ENCODE data around the gene DGKB. TPM values are rescaled to one million over a fixed set of nuclear protein-coding genes. Genes with fewer than 3 reads are reported as not detected.

Gene DGKB
- total RNA-seq, 1 experiment from 2014 or later: 0.12 TPM

DNA sequence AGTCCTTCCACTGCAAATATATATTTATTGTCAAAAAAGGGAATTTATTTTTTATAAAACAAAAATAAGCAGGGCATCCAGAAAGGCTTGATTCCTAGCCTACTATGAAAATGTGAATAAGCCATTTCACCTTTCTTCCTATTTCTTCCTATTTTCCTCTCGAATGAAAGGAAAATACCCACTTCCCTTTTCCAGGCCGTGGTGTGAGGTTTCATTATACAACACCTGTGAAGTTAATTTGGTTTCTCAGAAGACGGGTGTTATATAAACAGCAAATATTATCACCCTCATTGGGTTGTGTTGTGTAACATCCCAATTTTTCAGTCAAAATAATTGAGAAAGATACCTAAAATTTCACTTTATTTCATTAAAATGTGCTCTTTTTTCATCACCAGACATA is 214.3 kb downstream of the DGKB start:
- no peak for DNase-seq (ENCODE audit: low spot score)

- DNase-seq (ENCODE audit: low spot score): peak; percentile 48
These were observed 214.8 kb downstream of the DGKB start for GRCh38 chr7:14687777-14688176.

GRCh38 chr7:14687241-14687640 is 215.3 kb downstream of the DGKB start:
- DNase-seq (ENCODE audit: low spot score): no peak

DNA sequence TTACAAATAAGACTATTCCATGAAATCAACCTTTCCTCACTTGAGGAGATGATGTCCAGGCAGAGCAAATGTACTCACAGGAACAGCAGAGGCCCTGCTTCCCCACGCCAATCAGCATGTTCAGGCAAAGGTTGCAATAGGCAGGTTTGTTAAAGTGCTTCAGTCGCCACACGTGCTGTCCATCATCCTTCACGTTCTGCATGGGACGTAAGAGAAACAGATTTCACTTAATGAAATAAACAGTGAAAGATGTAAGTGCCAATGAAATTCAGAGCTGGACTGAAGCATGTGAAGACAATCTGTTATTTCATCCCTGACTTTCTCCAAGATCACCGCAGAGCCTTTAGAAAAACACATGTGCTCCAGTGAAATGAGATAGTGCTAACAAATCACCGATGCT is 217.4 kb downstream of the DGKB start:
- DNase-seq (ENCODE audit: low spot score): no peak

- DNase-seq (ENCODE audit: low spot score): no peak
These were observed 219.6 kb downstream of the DGKB start for GRCh38 chr7:14682910-14683465.

GRCh38 chr7:14676896-14677295 is 225.7 kb downstream of the DGKB start:
- no peak for DNase-seq (ENCODE audit: low spot score)

DNA sequence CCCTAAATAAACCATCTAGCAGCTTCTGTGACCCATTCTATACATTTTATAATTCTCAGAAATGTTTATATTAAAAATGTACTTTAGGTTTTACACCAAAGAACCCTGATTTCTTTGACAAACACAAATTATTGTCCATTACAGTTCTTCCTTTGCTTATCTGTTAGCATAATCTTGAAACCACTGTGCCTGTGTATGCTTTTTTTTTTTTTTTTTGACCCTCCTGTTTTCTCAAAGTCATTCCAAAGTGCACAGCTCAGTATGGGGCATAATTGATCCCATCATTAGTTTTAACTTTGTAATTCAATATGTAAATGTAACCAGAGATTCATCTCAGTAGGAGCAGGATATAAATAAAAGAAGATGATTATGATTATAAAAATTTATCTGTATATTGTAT is 229.3 kb downstream of the DGKB start:
- no peak for DNase-seq (ENCODE audit: low spot score)

DNA sequence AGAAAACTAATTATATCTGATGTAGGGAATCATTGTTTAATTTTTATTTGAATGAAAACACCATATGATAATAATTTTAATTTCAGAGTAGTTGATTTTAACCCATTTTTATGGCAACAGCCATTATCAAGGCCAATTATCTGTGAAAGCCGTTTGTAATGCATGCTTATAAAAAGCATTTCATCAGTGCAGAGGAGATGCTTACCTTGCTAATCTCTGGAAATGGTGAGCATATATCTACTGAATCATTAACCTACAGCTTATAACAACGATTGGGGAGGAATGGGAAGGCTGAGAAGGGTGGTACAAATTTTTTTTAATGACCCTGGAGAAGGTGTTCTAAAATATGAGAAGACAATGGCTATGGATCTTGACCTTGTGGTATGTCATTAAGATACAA is 235.6 kb downstream of the DGKB start:
- no peak for DNase-seq (ENCODE audit: low spot score)

DNA sequence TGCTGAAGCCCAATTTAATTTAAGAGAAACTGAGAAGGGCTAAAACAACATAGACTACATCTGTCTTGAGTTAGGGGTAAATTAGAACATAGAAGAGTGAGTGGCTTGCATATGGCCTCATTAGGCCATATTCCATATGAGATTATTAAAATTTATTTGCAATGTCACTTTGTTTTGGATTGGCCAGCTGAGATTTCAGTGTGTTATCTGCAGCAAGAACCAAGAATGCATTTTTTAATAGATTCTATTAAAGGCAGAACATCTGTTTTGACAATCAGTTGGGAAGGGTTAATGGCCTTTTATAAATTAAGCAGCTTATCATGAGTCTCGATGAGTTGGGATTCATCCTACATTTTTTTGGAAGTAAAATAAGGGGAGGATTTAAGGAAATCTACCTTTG is 236.2 kb downstream of the DGKB start:
- DNase-seq (ENCODE audit: low spot score): no peak

DNA sequence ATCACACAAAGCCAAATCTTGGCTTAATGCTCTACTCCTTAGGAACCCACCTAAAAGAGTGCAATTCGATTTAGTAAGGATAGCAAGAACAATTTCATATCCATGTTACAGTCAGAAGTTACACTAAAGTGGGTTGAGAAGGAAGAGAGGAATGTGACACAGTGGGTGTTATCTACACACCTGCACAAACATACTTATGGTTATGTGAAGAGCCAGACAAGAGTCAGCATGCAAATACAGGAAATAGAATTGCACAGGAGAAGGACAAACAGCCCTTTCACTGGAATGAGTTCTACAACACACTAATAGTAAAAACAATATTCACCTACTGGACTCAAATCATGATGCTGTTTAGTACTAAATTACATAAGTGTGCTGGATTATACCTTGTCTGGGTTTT is 262.8 kb downstream of the DGKB start:
- no peak for DNase-seq (ENCODE audit: low spot score)

- DNase-seq (ENCODE audit: low spot score): no peak
These were observed 263.2 kb downstream of the DGKB start for GRCh38 chr7:14639329-14639728.

DNA sequence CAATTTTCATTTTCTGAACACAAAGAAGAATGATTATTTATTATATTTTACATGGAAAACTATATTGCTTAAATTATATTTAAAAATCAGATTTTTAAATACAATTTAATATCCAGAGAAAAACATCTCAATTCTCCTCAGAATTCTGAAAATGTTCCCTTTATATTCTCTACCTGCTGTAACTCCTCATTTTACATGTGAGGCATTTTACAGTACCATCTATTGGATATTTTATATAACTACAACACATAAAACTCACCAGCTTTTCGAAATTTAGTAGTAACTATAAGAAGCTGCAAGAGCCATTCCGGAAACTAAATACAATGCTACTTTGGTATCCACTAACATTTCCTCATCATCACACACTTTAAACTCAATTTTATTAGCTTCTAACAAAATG is 264.6 kb downstream of the DGKB start:
- DNase-seq (ENCODE audit: low spot score): no peak

DNA sequence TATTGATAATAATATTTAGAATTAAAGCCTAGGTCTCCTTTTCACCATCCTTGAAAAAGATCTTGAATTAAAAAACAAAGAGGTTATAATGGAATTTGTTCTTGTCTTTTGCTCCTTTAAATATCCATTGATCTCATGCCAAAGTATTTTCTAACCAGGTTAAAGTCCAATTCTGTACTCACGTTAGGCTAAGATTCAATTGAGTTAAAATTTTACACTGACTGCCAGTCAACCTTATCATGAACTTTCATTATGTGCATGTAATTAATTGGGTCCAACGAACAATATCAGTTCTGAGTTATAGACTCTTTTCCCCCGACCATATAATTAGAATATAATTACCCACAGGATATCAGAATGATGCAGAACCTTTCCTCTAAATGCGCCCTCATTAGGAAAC is 266.6 kb downstream of the DGKB start:
- no peak for DNase-seq (ENCODE audit: low spot score)

- no peak for DNase-seq (ENCODE audit: low spot score)
These were observed 272.5 kb downstream of the DGKB start for GRCh38 chr7:14630048-14630447.

DNA sequence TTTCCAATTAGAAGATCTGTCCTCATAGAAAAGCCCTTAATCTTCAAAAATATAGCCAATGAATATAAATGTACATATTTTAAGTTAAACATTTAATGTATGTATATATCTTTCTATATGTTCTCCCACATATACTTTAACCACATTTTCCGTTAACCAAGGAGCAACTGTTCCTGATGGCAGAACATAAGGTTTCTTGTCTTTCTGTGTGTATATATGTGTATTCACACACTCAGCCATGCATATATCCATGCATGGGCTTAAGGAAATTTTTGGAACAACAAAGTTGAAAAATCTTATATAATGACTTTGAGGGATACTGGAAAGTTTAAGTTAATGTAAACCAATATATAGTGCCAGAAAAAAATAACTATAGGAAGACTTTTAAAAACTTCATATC is 274.0 kb downstream of the DGKB start:
- no peak for DNase-seq (ENCODE audit: low spot score)

- no peak for DNase-seq (ENCODE audit: low spot score)
These were observed 276.5 kb downstream of the DGKB start for GRCh38 chr7:14626076-14626475.

DNA sequence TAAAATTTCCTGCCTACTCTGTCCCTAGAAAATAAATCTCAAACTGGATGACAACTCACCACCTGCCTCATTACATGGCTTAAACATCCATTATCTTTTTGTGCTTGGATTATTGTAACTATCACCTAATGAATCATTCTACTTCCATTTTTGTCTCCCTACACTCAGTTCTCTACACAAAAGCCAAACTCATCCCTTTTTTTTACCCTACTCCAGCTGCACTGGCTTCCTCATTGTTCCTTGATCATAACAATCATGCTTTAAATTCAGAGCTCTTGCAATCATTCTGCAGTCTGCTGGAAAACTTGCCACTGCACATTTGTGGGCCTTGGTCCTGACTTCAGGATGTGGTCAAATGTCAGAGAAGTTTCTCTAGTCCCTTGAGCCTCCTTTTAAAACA is 280.0 kb downstream of the DGKB start:
- DNase-seq (ENCODE audit: low spot score): no peak

DNA sequence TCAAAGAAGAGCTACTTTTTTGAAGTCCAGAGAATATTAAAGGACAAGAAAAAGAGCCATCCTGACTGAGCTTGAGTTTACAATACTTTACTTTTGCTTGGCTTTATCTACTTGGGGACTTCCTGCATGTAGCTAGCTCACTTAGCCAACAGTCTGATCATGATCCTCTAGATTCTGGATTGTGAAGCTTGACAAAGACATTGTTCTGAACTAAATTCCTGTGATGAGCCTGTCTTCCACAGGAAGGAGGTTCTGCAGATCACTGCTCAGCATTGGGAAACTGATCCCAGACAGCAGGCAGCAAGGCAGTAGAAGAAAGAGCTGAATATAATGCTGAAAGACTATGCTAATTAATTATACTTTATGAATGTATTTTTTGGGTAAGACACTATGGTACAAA is 296.4 kb downstream of the DGKB start:
- no peak for DNase-seq (ENCODE audit: low spot score)

GRCh38 chr7:14604606-14605005 is 297.9 kb downstream of the DGKB start:
- DNase-seq (ENCODE audit: low spot score): peak; percentile 29

GRCh38 chr7:14602851-14603250 is 299.7 kb downstream of the DGKB start:
- DNase-seq (ENCODE audit: low spot score): no peak

GRCh38 chr7:14600766-14601367 is 301.7 kb downstream of the DGKB start:
- DNase-seq (ENCODE audit: low spot score): no peak

DNA sequence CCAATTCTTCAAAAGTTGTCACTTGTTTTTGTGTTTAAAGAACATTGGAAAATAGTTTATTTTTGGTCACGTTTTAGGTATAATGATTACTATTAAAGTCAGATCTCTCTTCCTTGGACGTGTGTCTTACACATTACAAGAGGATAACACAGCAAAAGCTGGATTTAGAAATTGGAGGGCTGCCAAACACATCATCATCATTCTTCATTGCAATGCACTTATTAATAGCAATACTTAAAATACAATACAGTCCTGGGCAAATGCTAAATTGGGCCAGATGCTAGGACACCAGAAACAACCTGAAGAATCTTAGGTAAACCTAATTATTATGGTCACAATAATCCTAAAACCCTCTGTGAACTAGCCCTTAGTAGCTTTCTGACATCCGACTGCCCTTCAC is 303.6 kb downstream of the DGKB start:
- DNase-seq (ENCODE audit: low spot score): no peak

- DNase-seq (ENCODE audit: low spot score): no peak
These were observed 306.1 kb downstream of the DGKB start for GRCh38 chr7:14596421-14596820.

GRCh38 chr7:14590206-14590605 is 312.3 kb downstream of the DGKB start:
- DNase-seq (ENCODE audit: low spot score): no peak
